GM19328 (cell line): ENCODE measurements around the gene FAM174C.
A peak's percentile ranks its signal among the peaks of the same experiment; 100 is the strongest.
"Not testable (repeated sequence)": the region's sequence is repeated elsewhere in the genome, so short reads cannot be mapped to it uniquely, and the experiment has no call there.

Experiments used
- ATAC-seq: cut with Tn5 transposase; IDR thresholded peaks from one replicate; pipeline ENCODE4 v1.9.1; 2021; ENCODE audit warnings: mild to moderate bottlenecking, moderate library complexity; ENCODE audit not compliant: unreplicated experiment

The FAM174C gene

DNA sequence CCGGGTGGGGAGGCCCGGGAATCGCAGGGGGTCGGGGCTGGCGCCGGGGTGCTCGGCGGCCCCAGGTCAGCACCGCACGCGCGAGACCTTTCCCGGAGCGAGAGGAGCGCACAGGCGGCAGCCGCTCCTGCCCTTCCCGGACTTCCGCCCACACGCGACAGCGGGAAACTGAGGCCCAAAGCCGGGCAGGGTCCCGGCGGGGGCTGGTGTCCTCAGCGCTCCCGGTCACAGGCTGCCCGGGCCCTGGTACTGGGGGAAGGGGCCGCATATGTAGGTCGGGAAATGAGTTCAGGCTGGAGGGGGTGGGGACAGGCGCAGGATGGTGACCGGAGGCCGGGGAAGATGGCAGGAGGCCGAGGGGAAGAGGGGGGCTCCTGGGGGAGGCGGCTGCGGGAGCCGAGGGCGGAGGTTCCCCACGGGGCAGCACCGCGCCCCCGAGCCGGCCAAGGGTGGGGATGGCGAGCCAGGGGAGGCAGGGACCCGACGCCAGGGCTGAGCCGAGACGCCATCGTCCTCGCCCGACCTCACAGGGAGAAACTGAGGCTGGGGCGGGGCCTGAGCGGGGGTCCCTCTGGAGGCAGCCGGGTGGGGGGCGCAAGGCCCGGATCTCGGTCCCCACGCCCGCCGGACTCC lies 38.2 kb upstream of the FAM174C start:
- no peak for ATAC-seq

DNA sequence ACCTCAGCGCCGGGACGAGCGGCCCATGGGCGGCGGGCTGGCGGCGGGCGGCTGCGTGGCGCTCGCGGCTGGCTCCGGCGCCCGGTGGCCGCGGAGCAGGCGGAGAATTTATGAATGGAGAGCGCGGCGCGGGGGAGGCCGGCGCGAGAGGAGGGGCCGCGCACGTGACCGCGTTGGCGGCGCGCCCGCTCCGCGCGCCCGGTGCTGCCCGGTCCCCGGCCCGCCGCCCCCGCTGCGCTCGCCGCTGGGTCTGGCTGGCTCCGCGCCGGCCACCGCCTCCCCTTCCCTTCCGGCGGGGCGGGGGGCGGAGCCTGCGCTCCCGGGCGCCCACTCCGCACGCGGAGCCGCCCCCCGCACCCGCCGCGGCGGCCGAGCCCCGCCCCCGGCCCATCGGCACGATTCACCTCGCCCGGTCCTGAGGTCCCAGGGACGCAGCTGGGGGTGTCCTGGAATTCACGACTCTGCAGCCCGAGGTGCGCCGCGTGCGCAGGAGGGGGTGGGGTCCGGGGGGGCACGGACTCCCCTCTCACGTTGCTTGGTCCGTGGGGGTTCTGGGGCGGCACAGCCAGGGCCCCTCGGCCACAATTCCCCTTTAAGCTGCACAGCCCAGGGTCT lies 37.5 kb upstream of the FAM174C start, which contains the start of gene CBARP:
Gene CBARP, minus strand, starts transcription at position 252 of the 615 bp plus-strand sequence. CDS start 1,905 bp downstream, outside the sequence.
- ATAC-seq, result no peak

DNA sequence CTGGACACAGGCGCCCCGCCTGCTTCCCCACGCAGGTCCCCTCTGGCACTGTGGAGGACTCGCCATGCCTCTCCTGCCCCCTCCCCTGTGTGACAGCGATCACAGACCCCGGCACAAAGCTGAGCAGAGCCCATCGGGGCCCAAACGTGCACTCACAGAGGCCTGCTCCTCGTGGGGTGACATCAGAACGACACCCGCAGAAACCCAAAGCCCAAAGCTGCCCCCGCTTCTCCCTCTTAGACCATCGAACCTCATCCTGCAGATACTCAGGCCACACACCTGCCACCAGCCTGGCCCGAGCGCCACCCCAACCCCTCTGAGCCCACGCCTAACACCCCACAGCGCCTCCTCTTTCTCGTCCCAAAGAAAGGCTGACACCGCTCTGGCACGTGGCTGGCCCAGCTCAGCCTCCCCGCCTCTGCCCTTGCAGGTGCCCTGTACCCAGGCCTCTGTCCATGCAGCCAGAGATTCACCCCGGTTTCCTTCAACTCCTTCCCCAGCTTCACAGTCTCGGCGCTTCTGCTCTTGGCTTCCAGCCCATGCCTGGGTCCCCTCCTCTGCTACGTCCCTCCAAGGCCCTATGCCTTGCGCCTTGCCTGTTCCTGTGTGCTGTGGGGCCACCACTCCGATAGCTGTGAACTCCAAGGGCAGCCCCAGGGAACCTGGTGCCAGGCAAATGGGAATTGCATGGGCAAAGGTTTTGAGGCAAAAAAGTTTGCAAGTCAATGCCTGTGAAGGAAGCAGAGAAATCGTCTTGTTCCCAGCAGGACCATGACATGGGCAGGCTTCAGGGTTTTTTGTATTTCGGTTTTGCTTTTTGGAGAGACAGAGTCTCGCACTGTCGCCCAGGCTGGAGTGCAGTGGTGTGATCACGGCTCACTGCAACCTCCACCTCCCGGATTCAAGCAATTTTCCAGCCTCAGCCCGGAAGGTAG lies 36.7 kb upstream of the FAM174C start:
- no peak for ATAC-seq

DNA sequence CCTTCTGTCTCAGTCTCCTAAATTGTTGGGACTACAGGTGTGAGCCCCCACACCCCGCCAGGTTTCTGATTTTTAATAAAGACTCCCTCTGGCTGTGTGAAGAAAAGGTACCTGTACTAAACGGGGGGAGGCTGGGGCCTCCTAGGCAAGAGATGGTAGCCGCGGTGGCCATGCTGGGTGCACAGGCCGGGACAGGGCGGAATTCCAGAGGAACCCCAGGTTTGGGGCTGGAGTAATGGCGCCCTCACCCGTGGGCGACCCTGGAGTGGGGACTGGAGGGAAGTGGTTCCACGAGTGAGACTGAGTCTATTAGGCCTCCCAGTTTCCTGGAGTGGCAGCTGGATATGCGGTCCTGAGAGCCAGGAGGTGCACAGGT lies 35.9 kb upstream of the FAM174C start:
- no peak for ATAC-seq

DNA sequence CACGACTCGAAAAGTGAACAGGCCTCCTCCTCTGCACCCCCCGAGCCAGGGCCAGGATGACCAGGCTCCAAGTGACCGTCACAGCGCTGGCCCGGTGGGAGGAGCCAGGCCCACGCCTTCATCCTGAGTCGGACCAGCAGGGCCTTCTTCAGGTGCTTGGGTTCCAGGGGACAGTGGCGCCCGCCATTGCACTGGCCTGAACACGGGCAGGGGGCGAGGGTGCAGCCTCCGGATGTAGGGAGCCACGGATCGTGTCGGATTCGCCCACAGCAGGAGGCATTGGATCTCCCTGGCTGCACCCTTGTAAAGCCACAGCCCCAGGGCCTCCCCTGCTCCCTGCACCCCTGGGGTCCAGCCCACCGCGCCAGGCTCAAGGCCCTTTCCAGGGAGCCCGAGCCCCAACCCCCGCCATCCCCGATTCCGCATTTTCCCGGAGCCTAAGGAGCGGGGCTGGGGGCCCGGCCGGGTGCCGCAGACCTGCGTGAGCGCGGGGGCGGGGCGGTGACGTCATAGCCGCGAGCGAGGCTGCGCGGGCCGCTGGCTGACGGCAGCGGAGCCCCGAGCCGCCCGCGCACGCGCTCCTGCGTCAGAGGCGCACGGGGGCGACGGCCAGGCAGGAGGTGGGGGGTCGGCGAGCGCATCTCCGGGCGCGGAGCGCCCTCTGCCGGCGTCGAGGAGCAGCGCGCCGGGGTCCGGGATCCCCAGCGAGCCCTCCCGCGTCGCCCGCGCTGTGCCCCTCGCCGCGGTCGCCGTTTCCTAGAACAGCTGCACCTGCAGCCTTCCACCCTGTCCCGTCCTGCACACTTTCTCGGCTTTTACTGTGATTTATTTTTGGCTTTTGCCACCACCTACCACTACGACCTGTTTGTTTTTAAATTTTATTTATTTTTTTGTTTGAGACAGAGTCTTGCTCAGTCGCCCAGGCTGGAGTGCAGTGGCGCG lies 35.3 kb upstream of the FAM174C start:
- peak; percentile 41 for ATAC-seq

DNA sequence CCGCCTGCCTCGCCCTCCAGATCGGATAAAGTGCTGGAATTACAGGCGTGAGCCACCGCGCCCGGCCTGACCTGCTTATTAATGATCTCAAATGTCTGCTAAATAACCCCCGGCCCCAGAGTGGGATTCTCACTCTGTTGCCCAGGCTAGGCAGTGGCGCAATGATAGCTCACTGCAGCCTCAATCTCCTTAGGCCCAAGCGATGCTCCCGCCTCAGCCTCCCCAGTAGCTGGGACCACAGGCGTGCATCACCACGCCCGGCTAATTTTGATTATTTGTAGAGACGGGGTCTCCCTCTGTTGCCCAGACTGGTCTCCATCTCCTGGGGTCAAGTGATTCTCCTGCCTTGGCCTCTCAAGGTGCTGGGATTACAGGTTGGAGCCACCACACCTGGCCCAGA lies 34.4 kb upstream of the FAM174C start:
- ATAC-seq, result no peak

DNA sequence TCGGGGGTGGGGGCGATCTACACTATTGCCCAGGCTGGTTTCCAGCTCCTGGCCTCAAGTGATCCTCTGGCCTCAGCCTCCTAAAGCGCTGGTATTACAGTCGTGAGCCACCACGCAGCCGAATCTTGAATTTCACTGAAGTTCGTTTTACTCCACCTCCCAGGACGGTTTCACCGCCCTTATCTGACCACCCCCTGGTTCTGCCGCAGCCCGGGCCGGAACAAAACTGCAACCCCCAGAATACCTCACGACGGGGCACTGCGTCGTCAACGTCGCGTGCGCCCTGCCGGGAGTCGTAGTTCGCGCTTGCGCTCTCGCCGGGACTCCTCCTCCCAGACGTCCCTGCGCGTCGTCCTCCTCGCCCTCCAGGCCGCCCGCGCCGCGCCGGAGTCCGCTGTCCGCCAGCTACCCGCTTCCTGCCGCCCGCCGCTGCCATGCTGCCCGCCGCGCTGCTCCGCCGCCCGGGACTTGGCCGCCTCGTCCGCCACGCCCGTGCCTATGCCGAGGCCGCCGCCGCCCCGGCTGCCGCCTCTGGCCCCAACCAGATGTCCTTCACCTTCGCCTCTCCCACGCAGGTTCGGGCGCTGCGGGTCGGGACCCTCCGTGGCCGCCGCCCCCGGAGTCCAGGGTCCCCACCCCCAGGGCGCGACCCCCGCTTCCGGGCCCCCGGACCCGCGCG lies 33.8 kb upstream of the FAM174C start, which contains the start of gene ATP5F1D:
Gene ATP5F1D, plus strand, starts transcription at position 335 of the 679 bp plus-strand sequence. Its CDS starts 100 bp downstream, at position 435.
- ATAC-seq, result peak; percentile 52

DNA sequence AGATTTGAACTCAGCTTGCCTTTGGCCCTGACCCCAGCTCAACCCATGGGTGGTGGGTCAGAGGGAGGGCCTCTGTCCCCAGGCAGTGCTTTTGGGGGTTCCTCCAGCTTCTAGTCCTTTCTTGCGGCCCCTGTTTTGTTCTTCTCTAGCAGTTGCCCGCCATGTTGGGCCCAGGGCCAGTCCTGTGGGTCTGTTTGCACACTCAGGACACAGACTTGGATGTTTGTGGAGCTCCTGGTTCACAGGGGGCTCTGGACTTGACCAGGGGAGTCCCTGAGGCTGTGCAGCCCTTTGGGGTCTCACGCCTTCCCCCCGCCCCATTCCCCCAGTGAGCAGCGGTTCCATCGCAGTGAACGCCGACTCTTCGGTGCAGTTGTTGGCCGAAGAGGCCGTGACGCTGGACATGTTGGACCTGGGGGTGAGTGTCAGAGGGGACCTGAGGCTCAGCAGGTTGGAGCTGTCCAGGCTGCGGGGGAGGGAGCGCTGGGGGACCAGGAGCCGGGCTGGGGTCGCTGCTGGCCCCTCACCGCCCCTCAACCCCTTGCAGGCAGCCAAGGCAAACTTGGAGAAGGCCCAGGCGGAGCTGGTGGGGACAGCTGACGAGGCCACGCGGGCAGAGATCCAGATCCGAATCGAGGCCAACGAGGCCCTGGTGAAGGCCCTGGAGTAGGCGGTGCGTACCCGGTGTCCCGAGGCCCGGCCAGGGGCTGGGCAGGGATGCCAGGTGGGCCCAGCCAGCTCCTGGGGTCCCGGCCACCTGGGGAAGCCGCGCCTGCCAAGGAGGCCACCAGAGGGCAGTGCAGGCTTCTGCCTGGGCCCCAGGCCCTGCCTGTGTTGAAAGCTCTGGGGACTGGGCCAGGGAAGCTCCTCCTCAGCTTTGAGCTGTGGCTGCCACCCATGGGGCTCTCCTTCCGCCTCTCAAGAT lies 31.3 kb upstream of the FAM174C start:
- ATAC-seq, result no peak

DNA sequence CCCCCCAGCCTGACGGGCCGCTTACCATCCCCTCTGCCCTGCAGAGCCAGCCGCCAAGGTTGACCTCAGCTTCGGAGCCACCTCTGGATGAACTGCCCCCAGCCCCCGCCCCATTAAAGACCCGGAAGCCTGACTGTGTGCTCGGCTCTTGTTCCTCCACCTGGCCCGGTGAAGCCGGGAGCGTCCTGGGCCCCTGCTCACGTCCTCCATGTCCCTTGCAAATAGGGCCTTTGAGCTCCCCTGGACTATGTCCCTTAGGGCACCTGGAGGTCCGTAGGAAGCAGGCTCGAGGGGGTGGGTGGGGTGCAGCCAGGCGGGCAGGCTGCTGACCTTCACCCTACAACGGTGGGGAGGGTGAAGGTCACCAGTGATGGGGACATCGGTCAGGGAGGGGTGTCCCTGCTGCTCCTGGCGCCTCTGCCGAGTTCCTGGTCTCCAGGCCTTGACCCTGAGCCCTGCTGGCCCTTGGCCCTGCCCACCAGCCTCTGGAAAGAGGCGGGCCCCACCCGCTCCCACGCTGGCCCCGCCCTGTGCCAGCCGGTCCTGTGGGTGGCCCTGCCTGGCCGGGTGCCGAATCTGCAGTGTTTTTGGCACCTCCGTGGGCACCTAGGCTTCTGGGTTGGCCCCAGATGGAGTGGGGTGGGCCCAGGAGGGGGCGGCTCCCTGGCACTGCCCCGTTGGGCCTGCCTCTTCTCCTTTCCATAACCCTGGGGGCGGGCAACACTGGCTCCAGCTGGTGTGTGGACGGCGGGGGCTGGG lies 30.5 kb upstream of the FAM174C start:
- ATAC-seq, result no peak

DNA sequence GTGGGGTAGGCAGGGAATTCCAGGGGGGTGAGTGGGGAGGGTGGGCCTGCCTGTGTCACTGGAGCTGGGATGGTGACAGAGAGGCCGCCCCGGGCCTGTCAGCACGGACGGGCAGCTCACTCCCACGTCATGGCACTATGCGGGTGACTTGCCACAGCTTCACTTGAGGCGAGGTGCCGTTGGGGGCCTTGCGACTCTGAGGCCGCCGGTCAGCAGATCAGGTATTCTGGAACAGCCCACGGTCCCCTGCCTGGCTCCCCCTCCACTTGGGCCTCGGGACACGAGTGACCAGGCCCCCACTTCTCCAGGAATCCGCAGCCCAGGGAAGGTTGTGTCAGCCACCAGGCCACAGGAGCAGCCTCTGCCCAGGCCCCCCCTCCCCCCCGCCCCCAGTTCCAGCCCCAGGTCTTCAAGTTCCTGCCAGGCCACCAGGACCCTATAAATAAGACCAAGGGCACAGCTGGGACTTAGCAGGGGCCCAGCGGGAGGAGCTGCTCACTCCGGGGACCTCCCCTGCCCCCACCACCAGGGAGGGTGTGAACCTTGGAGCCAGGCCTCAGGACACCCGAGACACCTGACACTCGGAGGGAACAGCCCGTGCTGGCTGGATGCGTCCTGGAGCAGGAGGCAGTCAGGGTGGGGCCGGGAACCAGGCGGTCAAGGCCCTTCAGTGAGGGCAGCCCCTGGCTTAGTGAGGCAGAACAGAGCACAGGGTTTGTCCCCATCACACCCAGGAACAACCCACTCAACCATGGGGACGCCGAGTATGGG lies 29.7 kb upstream of the FAM174C start:
- ATAC-seq, result no peak

DNA sequence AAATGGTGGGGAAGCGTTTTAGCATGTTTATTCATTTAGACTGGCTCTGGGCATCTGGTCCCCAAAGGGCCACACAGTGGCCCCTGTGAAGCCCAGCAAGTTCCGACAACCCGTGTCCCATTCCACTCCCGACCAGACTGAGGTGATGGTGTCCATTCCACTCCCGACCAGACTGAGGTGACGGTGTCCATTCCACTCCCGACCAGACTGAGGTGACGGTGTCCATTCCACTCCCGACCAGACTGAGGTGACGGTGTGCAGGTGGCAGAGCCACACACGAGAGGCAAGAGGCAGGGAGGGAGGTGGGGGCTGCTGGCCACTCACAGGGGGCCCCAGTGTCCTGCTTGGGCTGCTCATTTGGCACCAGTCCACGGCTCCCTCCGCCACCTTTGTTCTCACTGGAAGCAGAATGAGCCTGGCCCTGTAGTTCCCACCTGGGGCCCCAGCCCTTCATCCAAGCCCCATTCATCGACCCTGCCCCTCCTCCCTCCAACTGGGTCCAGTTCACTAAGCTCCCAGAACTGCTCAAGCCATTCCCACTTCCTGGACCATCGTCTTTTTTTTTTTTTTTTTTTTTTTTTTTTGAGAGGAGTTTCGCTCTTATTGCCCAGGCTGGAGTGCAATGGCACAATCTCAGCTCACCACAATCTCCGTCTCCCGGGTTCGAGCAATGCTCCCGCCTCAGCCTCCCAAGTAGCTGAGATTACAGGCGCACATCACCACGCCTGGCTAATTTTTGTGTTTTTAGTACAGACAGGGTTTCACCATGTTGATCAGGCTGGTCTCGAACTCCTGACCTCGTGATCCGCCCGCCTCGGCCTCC lies 28.9 kb upstream of the FAM174C start:
- not testable (repeated sequence) for ATAC-seq

DNA sequence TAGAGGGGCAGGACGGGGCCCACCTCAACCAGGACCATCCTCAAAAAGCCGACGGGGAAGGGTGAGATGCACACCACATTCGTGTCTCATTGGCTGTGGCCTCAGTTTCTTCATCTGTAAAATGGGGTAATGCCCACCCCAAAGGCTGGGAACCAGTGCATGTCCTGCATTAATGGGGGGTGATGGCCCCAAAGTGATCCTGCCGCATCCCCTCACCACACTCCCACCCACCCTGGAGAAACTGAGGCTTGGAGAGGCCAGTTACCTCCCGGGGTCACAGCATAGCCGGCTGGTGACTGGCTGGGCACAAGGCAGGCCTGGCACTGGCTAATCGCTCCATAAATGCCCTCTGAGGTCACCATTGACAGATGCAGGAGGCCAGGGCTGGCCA lies 27.6 kb upstream of the FAM174C start:
- no peak for ATAC-seq

DNA sequence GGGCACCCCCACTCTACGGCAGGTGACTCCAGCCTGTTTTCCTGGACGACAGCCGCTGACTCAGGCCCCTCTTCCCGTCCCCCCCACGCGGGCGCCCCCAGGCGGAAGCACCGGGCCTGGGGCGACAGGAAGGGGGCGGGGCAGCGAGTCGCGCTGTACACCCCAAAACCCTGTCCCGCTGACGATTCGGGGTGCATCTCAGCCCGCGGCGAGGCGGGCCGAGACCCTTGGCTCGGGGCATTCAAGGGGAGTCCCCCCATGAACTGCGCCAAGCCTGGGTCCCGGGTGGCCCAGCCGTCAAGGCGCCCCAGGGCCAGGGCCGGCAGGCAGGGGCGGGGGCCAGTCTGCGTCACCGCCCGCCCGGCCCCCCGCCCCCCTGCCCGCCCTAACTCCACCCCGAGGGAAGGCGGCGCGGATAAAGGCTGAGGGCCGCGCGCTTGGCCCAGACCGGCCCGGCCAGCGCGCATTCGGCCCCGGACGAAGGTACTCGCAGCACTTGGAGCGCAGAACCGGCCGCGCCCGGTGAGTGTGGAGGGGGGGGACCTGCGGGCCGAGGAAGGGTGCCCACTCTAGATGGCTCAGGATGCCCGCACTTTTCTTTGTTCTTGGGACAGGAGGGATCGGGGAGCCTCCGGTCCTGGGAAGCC lies 27.1 kb upstream of the FAM174C start, which contains the start of gene MIDN:
Gene MIDN, plus strand, starts transcription at position 445 of the 647 bp plus-strand sequence. CDS start 1,714 bp downstream, outside the sequence.
- ATAC-seq, result peak; percentile 6

DNA sequence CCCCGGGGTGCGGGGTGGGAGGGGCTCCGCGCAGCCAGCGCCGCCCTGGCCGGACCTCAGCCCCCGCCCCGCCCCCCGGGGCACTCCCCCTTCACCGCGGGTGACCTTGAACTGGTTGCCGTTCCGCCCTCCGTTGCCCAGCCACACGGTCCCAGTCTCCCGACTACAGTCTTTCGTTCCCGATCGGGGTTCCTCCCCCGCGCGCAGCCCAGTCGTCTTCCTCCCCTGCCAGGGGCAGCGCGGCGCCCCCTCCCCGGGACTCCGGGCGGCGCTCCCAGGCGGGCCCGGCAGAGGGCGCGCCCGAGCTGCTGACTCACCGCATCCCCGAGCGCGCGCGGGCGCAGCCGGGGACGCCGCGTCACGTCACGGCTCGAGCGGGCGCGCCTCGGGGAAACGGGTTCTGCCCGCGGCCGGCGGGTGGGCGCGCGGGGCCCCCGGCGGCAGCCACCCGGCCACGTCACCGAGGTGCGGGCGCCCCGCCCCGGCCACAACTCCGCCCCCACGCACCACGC lies 26.5 kb upstream of the FAM174C start:
- ATAC-seq, result peak; percentile 23

DNA sequence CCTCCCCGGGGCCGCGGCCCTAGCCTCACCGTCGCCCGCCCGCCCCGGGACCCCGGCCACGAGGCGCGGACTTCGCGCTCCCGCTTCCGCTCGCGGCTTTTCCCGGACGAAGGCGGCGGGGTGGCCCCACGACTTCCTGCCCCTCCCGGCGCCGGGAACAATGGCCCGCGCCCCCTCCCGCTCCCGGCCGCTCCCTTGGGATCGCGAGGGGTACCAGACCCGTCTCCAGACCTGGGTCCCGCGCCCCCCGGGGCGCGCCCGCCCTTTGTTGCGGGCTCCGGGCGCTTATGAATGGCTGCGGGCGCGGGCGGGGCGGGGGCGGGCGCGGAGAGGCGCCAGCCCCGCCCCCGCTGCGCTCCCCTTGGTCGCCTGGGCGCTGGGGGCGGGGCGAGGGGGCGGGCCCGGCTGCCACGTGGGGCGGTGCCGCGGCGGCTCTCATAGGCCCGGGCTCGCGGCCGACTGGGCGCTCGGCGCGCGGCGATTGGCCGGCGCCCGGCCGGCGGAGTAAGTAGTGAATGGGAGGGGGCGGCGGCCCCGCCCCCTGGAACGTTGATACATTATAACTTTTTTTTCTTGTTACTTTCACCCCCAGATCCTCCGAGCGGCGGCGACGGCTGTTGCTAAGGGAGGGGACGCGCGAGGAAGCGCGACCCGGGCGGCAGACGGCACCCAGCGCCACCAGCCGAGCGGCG lies 25.9 kb upstream of the FAM174C start:
- peak; percentile 50 for ATAC-seq
